ENCODE data around the gene MATCAP1.

DNA sequence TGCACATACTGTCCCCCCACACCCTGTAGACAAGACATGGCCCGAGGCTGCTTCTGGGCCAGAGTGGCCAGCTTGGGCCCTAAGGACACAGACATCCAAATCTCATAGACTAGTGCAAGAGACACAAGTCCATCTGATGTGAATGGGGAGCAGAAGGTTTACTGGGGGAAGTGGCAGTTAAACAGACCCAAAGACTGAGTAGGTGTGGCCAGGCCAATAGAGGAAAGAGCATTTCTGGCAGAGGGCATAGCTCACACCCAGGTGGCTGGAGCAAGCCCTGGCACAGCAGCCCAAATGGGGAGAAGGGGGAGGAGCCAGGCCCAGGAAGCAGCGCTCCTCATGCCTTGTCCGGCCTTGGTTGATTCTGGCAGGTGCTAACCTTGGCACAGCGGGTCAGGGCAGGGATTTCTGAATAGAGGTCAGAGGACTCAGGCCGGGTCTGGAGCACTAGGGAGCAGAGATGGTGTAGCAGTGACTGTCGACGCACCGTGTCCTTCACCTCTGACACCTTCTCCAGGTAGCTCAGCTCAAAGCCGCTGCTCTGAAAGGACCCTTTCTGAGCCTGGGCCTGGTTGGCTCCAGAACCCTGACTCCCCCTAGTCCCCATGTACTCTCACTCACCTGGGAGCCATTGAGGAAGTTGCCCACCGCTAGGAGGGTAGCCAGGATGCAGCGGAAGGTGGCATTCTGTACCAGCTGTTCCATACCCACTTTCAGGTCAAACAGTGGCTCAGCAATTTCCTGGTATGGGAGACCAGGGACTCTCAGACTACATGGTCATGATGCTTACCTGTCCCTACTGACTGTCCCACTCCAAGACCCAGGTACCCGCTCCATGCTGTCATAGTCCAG is 47.3 kb upstream of the MATCAP1 start:
- TF ChIP-seq, protein P1, sequence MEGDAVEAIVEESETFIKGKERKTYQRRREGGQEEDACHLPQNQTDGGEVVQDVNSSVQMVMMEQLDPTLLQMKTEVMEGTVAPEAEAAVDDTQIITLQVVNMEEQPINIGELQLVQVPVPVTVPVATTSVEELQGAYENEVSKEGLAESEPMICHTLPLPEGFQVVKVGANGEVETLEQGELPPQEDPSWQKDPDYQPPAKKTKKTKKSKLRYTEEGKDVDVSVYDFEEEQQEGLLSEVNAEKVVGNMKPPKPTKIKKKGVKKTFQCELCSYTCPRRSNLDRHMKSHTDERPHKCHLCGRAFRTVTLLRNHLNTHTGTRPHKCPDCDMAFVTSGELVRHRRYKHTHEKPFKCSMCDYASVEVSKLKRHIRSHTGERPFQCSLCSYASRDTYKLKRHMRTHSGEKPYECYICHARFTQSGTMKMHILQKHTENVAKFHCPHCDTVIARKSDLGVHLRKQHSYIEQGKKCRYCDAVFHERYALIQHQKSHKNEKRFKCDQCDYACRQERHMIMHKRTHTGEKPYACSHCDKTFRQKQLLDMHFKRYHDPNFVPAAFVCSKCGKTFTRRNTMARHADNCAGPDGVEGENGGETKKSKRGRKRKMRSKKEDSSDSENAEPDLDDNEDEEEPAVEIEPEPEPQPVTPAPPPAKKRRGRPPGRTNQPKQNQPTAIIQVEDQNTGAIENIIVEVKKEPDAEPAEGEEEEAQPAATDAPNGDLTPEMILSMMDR (IDR thresholded peaks at IDR 0.05) = no peak
- no peak for TF ChIP-seq POLR2A (IDR thresholded peaks at IDR 0.05)

Measured in Peyer's patch (tissue), 4 donors.